HG03045 (cell line): ENCODE measurements around the gene OR1A1.
"Not testable (repeated sequence)": the region's sequence is repeated elsewhere in the genome, so short reads cannot be mapped to it uniquely, and the experiment has no call there.

Experiments used
- ATAC-seq: cut with Tn5 transposase; IDR thresholded peaks from one replicate; pipeline ENCODE4 v1.9.1; 2021; ENCODE audit warnings: mild to moderate bottlenecking, moderate library complexity; ENCODE audit not compliant: unreplicated experiment

The OR1A1 gene, protein sequence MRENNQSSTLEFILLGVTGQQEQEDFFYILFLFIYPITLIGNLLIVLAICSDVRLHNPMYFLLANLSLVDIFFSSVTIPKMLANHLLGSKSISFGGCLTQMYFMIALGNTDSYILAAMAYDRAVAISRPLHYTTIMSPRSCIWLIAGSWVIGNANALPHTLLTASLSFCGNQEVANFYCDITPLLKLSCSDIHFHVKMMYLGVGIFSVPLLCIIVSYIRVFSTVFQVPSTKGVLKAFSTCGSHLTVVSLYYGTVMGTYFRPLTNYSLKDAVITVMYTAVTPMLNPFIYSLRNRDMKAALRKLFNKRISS

DNA sequence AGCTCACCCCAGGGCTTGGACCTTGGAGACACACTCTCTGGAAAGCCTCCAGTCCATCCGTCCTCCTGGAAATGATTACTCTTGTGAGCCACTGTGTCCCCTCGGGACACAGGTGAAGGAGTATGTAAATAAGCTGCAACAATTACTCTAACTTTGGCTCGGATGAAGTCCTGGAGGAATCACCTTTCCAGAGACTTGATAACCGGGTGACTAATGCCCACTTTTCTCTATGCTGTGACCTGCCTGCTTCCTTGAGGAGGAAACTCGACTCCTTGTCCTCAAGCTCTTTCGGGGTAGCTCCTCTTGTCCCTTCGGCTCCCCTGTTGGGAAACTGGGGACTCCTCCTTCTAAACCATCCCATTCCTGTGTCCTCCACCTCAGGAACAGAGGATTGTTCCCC lies at the start of gene OR1A1:
OR1A1 (plus strand) TSS at position 301 of the 400 bp plus-strand sequence. CDS start 7,954 bp downstream, outside the sequence.
- ATAC-seq: no peak

DNA sequence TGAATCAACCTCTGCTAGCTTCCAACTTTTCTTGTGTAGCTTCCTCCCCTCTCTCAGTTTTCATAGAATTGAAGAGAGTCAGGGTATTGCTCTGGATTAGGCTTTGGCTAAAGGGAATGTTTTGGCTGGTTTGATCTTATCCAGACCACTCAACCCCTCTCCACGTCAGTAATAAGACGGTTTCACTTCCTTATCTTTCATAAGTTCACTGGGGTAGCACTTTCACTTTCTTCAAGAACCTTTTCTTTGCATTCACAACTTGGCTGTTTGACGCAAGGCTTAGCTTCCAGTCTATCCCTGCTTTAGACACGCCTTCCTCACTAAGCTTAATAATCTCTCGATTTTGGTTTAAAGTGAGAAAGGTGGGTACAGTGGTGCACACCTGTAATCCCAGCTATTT lies 39.9 kb upstream of the OR1A1 start:
- ATAC-seq: no peak

DNA sequence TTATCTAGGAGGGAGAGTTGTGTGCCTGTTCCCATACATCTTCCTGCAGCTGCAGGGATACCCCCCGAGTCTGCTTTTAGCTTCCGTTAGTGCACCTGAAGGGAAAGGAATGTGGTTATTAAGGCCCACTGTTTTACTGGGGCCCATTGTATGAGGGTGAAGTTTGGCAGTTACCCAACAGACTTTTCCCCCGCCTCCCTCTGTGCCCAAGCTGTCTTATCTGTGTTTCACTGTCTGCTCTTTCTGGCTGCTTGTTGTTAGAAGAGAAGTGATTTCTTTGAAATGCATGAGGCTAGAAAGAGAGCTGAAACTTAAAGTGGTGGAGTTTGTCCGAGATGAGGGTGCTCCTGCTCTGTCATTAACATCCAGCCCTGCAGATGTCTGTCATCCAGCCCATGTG lies 17.5 kb upstream of the OR1A1 start:
- no peak for ATAC-seq

DNA sequence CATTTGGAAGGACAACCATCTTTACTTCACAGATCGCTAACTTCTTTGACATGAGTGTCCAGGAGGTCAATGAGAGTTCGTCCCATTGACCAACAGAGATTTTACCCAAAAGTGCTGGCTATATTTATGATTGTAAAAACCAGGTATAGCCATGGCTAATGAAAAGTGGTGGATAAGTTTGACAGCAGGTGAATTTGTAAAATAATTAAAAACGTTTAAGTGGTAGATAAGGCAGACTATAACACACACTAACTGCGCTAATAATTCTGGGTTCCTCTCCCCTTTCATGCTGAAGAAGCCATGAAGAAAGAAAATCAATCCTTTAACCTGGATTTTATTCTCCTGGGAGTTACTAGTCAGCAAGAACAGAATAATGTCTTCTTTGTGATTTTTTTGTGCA lies 10.2 kb upstream of the OR1A1 start, which contains the start of gene OR1A2:
OR1A2 (plus strand) TSS at position 301 of the 400 bp plus-strand sequence; CDS start at position 301, 0 bp downstream.
- ATAC-seq: no peak

DNA sequence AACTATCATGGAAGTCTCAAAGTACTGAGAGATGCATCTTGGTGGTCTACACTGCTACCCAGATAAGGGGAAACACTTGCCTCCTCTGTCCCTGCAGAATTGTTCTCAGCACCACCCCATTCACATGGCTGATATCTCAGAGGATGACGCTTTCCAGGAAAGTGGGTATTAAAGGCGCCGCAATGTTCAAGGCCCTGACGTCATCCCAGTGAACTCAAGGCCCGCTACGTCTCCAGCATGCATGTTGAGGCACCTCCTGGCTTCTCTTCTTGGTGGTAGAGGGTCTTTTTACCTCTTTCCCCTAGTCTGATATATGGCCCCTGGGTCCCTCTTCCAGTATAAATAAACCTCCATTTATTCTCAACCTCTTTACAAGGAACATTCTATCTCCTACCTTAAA lies 1.0 kb downstream of the OR1A1 start:
- ATAC-seq: no peak

DNA sequence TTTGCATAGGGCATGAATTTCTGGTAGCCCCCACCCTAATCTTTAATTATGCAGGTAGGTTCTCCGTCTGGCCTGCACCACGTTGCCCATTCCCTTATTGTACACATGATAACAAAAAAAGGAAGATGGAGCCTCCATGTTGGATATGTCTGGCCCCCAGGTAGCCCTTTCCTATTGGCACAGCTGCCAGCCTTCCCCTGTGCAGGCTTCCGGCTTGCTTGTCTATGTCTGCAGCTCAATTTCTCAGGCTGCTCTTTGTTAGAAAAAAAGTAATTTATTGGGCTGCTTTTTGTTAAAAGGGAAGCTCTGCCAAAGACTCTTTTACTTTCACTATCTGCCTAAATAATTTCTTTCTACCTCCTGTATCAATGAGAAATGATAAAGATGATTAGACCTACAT lies 5.5 kb downstream of the OR1A1 start:
- ATAC-seq: no peak

DNA sequence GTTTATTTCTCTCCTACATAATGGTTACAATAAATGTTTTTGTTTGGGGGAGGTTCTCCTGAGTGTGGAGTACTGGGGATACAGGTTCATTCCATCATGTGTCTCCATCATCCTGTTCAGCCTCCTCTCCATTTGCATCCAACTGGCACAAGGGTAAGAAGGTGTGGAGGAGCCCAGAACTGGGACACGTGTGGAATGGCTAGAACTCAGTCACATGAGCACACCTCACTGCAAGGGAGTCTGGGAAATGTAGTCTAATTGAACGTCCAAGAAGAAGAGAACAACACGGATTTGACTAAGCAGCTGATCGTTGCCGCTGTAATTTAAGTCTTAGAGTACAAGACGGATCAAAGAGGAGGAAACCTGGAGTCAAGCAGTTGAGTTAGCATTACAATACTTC lies 6.1 kb downstream of the OR1A1 start:
- ATAC-seq: no peak

DNA sequence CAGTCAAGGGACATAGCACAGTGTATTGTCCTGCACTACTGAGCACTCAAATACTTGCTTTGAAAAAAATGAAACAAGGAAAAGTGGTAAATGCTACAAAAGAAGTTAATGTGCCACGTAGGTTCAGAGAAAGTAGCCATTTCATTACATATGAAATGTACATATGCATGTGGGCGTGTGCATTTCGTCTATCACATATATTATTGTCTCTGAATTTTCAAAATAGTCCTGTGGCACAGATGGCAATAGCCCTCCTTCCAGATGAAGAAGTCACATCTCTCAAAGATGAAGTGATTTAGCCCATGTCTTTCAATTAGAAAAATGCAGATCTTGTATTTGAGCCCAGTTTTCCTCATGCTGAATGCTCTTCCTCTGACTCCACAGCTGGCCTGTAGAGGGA lies 12.5 kb downstream of the OR1A1 start:
- ATAC-seq: not testable (repeated sequence)

DNA sequence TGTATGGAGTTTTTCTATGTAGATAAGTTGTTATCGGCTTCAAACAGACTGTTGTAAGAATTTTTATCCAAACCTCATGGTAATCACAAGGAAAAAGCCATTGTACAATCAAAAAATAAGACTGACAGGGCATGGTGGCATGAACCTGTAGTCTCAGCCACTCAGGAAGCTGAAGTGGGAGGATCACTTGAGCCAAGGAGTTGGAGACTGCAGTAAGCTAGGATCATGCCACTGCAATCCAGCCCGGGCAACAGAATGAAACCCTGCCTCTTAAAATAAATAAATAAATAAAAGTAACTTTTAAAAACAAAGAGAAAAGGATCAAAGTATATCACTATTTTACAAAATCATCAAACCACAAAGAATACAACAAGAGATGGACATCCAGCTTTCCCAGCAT lies 14.4 kb downstream of the OR1A1 start:
- ATAC-seq: no peak

DNA sequence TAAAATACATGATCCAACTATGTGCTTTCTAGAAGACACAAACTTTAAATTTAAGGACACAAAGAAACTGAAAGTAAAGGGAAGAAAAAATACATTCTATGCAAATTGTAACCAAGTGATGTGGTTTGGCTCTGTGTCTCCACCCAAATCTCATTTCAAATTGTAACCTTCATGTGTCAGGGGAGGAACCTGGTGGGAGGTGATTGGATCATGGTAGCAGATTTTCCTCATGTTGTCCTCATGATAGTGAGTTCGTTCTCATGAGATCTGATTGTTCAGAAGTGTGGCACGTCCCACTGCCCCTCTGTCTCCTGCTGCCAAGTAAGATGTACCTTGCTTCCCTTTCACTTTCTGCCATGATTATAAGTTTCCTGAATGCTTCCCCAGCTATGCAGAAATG lies 15.0 kb downstream of the OR1A1 start:
- no peak for ATAC-seq

DNA sequence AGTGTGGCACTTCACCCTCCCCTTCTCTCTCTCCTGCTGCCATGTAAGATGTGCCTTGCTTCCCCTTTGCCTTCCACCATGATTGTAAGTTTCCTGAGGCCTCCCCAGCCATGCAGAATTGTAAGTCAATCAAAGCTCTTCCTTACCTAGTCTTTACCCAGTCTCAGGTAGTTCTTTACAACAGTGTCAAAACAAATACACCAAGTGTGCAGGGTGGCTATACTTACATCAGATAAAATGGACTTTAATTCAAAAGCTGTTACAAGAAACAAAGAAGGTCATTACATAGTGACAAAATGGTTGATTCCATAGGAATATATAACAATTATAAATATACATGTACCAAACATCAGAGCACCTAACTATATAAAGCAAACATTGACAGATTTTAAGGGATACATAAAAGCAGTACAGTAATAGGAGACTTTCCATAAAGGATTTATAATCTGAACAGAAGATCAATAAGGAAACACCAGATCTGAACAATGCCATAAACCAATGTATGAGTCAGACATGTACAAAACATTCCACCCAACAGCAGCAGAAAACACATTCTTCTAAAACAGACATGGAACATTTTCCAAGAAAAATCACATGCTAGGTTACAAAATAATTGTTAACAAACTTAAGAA lies 17.4 kb downstream of the OR1A1 start:
- not testable (repeated sequence) for ATAC-seq

DNA sequence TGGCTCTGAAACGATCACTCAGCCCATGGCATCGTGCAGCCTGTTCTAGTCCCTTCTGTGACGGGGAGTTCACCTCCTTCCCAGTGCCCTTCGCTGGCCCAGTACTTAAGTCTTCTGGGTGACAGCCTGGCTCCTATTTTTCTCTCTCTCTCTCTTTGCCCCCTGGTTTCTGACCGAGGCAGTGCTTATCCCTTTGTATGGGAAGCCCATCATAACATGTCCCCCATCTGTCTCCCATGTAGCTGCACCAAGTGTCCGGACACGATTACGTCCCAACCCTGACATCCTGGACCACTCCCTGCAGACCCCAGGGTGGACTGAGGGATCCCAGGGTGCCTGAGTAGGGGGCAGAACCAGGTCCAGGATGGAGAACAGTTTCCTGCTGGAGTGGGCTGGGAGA lies 24.8 kb downstream of the OR1A1 start:
- ATAC-seq: not testable (repeated sequence)

DNA sequence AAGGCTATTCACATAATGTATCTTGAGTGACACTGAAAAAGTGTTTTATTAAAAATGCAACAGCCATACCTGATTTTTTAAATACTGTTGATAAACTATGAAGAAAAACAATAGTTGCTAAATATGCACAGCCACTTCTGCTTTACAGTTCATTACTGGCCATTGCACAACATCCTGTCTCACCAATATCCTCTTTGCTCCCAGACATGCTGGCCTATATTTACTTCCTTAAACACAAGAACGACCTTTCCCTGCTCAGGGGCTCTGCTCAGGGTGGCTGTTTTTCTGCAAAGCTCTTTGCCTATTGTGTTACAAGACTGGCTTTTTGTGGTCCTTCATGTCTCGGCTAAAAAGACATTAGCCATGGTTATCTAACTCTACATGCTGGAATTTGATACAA lies 31.2 kb downstream of the OR1A1 start:
- not testable (repeated sequence) for ATAC-seq

DNA sequence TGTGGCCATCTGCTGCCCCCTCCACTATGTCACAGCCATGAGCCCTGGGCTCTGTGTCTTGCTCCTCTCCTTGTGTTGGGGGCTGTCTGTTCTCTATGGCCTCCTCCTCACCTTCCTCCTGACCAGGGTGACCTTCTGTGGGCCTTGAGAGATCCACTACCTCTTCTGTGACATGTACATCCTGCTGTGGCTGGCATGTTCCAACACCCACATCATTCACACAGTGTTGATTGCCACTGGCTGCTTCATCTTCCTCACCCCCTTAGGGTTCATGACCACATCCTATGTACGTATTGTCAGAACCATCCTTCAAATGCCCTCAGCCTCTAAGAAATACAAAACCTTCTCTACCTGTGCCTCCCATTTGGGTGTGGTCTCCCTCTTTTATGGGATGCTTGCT lies 33.6 kb downstream of the OR1A1 start:
- not testable (repeated sequence) for ATAC-seq

DNA sequence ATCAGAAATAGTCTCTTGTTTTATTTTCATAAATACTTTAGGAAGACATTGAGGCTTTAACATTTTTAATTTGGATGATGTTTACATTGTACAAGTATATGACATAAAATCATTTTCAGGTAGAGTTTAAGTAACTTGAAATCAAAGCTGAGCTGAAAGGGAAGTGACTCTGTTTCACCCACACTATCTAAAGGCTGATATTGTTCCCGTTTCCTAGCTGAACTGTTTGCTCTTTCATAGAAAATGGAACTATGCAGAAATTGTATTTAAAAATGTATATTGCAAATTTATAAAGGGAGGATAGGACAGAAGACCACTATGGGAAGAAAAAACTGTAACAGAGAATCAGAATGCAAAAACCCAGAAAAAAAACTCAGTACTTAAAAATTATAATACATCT lies 37.4 kb downstream of the OR1A1 start:
- not testable (repeated sequence) for ATAC-seq

DNA sequence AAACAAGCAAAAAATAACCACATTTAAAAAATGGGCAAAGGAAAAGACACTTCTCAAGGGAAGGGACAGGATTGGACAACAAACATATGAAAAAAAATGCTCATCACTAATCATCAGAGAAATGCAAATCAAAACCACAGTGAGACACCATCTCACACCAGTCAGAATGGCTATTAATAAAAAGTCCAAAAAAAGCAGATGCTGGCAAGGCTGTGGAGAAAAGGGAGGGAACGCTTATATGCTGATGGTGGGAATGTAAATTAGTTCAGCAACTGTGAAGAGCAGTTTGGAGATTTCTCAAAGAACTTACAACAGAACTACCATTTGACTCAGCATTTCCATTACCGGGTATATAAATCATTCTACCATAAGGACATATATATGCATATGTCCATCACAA lies 41.5 kb downstream of the OR1A1 start:
- ATAC-seq: not testable (repeated sequence)

DNA sequence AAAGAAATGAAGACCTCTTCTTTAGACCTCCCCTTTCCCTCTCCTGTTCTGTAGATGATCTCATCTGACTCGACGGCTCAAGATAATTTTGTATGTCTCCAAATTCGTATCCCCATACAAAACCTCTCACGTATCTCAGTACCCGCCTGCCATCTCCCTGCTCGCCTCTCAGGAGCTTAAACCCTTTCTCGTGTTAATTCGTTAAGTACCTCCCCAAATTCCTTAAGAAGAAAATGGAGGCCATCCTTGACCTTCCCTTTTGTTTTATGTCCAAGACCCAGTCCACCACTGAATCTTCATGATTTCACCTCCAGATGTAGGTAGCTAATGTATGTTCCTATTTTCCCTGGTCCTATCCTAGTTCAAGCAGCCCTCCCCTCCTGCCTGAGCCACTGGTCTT lies 49.1 kb downstream of the OR1A1 start:
- ATAC-seq: no peak

DNA sequence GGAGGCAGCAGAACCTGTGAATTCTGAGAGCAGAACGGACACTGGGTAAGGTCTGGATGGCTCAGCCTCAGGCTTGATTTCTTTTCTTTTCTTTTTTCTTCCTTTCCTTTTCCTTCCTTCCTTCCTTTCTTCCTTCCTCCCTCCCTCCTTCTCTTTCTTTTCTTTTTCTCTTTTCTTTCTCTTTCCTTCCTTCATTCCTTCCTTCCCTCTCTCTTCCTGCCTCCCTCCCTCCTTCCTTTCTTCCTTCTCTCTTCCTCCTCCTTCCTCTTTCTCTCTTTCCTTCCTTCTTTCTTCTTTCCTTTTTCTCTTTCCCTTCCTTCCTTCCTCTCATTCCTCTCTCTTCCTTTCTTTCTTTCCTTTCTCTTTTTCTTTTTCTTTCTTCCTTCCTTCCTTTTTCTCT lies 52.7 kb downstream of the OR1A1 start:
- ATAC-seq: no peak

DNA sequence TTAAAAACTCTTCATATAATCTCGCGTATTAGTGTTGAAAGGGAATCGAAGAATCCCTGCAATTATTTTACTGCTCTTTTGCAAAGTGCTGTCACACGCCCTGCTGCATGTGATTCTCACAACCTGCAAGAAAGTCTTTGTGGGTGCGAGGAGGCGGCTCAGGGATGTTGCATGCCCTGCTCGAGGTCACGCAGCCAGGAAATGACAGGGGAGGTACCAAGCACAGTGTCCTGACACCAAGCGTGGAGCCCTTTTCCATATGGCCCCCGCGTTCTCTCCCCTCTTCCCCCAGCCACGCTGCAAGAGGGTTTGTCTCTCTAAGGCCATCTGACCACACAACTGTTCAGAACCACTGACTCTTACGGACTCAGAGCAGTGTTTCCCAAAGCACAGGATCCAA lies 53.1 kb downstream of the OR1A1 start:
- no peak for ATAC-seq
